Inferior parietal cortex (tissue), 1 donor: ENCODE measurements around the gene BMP10.

ENCODE experiments used
- DNase-seq: peaks from one replicate; pipeline ENCODE4 v3.0.0-alpha.2; 2016; ENCODE audit errors: extremely low spot score

The BMP10 gene, protein sequence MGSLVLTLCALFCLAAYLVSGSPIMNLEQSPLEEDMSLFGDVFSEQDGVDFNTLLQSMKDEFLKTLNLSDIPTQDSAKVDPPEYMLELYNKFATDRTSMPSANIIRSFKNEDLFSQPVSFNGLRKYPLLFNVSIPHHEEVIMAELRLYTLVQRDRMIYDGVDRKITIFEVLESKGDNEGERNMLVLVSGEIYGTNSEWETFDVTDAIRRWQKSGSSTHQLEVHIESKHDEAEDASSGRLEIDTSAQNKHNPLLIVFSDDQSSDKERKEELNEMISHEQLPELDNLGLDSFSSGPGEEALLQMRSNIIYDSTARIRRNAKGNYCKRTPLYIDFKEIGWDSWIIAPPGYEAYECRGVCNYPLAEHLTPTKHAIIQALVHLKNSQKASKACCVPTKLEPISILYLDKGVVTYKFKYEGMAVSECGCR

DNA sequence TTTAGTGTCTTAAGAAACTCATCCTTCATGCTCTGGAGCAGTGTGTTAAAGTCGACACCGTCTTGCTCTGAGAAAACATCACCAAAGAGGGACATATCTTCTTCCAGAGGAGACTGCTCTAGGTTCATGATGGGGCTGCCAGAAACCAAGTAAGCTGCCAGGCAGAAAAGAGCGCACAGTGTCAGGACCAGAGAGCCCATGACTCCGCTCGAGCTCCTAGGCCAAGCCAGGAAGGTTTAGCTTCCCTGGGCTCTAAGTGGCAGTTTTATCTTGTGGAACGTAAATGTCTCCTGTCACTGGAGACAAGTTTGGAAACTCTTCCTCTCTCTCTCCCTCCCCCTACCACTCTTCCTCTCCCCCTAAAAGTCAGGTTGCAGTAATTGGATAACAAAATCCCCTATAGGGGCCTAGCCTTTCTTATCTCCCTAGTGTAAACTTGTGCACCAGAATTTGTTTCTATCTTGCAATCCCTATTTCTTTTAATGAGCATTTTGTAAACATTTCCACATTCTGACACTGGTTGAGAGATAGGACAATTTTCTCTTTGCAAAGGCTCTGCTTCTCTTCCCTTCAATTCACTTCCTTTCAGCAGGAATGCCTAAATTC lies at the start of gene BMP10:
Gene BMP10, minus strand, starts transcription at position 239 of the 606 bp plus-strand sequence. Its CDS starts 39 bp downstream, at position 200.
- DNase-seq: no peak

DNA sequence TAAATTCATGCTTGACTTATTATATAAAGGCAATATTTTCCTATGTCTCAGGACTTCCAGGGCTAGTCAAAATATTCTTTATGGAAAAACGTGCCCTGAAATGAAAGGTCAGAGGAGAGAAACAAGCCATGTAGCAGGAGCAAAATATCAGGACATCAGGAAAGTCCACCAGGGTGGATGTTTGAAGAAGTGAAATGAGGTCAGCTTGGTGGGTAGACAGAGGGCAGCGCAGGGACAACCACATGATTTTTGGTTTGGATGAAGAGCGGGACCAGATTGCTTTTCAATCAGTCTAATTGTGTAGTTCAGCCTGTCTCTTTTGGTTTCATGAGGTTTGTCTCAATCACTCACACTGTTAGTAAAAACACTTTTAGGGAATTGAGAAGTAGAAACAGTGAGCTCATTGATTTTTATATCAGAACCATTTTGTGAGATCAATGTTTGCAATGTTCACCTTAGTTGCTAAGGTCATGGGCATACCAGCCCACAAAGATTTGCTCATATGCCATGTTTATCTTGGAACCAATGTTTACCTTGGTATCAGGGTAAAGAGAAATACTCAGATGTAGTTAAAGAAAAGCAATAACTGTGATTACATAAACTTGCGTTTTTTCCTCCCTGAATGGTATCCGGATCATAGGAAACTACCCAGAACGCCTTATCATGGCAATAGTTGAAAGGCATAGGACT lies 49.4 kb upstream of the BMP10 start:
- DNase-seq: no peak

DNA sequence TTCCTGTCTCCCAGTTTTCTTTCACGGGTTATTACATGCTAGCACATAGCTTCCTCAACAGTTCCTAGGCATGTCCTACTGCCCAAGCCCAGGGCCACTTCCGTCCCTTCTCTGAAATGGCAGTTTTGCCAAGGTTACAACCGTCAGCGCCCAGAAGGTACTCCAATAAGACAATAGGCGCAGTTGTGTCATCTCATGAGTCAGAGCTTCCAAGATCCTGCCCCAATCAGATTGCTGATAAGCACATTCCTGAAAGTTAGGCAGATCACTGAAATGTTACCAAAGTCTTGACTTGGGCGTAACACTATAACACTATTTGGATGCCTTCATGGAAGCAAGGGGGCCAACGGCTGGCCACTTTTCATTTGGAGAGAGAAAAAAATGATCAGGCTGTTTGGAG lies 47.3 kb upstream of the BMP10 start:
- no peak for DNase-seq

DNA sequence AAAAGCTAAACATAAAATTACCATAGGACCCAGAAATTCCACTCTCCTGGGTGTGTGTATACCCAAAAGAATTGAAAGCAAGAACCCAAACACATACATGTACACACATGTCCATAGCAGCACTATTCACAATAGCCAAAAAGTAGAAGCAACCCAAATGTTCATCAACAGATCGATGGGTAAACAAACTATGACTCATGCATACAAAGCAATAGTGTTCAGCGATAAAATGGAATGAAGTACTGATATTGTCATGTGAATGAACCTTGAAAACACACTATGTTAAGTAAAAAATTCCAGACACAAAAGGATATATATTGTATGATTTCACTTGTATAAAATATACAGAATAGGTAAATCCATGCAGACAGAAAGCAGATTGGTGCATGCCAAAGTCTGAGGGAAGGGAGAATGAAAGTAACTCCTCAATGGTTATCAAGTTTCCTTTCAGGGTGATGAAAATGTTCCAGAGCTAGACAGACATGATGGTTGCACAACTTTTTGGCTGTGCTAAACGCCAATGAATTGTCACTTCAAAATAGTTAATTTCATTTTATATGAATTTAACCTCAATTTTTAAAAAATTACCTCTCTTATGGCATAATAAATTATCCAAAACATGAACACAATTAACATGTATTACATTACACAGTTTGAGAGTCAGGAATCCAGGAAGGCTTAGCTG lies 46.0 kb upstream of the BMP10 start:
- DNase-seq: no peak

DNA sequence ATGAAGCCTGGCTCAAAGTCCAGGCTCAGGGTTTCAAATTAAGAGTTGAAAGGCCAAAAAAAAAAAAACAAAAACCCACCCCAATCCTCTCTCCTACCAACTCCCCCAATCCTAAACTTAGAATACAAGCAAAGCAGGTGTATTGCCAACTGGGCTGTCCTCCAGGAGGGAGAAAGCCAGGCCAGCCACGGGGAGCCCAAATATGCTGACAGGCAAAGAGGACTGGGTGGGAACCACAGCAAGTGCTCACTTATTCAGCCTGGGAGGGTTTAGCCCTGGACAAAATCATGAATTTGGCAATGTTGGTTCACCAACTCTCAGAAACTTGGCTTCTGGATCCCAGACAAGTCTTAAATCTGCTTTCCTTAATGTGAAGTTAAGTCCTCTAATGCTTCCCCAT lies 45.0 kb upstream of the BMP10 start:
- DNase-seq: no peak

DNA sequence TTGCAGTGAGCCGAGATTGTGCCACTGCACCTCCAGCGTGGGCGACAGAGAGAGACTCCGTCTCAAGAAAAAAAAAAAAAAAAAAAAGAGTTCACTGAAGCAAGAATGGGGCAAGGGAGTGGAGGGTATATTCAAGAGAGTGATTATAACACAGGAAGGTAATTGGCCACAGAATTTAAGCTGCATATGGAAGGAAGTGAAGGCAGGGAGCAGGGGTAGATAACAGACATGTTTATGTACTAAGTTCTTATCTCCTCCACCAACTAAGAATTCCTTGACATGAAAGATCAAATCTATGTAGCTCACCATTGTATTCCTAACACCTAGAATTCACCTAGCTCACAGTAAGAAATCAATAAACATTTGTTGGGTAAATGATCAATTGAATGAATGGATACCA lies 44.2 kb upstream of the BMP10 start:
- no peak for DNase-seq

DNA sequence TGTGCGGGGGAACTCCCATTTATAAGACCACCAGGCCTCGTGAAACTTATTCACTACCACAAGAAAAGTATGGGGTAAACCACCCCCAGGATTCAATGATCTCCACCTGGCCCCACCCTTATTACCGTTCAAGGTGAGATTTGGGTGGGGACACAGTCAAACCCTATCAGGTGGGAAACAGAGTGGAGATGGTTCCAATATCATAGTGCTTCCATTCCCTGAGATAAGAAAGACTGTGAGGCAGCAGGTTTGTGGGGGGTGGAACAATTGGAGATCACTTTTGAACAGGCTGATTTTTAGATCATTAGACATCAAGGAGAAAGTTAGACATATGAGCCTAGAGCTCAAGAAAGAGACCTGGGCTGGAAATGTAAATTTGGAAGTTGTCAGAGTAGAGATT lies 42.2 kb upstream of the BMP10 start:
- no peak for DNase-seq

DNA sequence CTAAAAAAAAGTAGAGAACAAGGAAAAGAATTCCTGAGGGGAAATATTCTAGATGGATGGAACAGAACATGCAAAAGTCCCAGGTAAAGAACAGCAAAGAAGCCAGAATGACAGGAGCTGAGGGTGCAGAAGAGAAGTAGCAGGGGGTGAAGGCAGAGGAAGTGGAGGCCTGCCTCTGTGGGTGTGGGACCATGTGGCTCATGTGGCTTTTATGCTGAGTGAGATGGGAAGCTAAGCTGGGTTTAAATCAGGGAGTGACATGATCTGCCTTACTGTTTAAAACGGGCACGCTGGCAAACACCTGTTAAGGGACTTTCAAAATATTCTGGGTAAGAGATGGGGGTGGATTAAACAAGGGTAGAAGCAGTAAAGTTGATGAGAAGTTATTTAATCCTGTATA lies 41.5 kb upstream of the BMP10 start:
- no peak for DNase-seq

DNA sequence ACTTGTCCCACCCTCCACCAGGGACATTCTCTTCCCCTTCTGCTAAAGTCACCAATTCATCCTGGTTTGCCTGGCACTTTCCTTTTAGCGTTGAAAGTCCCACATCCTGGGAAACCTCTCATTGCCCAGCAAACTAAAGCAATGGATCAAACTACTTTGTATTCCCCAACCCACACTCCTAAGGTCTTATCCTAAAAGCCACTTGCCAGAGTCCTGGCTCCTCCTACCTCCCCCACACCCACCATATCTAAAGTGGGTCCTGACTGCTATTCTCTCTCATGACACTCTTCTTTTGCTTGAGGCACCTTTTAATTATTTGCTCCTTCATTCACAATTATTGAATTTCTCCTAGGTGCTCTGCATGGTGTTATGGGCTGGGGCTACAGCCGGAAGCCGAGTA lies 40.9 kb upstream of the BMP10 start:
- DNase-seq: no peak

DNA sequence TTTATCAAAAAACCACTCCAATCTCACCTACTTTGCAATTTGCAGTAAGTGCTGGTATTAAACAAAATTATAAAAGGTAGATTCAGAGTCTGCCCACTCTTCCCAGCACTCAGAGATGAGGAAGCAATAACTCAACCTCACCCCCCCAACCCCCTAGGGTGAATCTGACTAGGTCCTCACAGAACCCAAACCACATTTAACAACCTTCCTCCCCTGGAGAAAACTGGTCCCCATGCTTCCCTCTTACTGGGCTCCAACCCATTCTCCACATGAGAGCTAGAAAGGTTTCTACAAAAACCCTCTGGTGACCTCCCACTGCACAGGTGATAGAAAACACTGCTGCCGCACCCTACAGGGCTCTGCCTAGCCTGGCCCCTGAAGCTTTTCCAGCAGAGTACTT lies 40.5 kb upstream of the BMP10 start:
- DNase-seq: no peak

DNA sequence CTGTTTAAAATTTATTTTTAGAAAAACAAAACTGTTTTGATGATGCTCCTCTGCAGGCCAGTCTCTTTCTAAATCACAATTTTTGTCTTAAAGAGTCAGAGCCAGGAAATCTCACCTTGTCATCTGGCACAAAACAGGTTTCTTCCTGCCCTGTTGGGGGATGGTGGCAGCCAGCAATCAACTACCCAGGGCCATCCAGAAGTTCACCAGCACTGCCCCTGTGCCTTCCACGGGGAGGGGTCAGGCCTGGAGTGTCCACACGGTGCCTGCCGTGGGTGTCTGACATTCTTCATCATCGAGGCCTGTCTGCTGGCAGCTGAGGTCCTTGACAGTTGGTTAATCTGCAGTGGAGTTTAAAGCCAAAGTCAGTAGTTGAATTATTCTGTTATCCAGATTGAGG lies 40.0 kb upstream of the BMP10 start:
- no peak for DNase-seq

DNA sequence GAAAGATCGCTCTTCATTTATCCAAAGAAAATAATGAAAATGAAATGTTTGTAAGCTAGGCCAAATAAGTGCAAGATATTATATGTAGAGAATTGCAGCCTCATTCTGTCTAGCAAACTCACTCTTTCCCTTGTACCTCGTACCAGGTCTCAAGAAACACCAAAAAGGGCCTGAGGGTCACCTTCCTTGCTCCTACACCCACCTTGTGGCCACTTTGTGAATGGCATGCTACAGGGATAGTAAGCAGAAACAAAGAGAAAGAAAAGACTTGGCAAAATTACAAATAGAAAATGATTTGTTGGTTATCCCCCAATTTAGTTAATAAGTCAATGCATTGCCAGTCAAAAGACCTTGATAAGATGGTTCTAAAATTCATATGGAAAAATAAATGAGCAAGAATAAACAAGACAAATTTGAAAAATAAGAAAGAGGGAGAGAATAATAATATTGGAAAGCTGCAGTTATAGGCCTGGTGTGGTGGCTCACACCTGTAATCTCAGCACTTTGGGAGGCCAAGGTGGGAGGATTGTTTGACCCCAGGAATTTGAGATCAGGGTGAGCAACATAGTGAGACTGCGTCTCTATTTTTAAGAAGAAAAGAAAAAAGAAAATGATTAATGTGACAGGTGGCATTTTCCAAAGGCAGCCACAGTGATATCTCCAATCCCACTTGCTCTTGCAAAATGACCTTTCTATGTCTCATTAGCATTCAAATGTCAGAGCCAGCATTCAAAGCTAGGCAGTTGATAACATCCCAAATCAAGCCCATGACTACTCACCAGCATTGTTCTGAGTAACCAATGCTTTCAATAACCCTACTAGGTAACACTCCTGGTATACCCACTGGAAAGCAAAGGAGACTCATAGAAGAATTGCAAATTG lies 38.8 kb upstream of the BMP10 start:
- peak; percentile 81 for DNase-seq

DNA sequence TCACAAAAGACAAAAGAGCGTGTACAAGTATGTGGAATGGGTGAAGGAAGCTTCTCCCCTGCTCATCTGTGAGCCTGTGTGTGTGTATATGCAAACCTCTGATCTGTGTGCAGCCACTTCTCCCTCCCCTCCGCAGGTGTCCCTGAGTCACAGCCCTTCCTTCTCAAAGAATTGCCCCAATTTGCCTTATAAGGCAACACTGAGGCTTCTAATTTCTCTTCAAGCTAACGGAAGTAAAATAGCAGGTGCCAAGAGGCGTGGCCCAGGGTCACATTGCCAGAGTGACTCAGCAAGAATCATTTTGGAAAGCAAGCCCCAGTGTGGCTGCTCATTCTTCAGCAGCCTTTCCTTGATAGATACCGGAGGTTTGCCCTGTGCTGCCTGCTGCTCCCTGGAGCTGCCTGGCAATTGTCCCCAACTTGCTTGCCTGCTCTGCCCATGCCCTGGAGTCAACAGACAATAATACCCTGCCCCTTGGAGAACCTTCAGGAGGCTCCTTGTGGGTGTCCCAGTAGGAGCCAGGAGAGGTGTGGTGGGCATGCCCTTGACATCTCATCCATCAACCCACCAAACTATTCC lies 37.3 kb upstream of the BMP10 start:
- DNase-seq: peak; percentile 22

DNA sequence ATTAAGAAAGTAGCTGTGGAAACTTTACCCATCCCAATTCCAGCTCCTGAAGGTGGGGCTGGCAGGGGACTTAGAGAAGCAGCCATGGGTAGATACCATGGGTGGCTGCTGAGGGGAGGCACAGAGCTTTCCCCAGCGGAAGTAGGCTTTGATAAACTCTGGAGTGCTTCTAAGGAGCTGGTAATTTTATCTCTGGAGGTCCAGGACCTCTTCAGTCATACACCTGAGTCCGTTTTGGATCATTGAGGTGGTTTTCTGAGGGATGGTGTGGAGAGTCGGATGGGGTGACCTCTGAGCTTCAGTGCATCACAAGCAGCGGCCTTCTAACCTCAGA lies 36.7 kb upstream of the BMP10 start:
- DNase-seq: no peak

DNA sequence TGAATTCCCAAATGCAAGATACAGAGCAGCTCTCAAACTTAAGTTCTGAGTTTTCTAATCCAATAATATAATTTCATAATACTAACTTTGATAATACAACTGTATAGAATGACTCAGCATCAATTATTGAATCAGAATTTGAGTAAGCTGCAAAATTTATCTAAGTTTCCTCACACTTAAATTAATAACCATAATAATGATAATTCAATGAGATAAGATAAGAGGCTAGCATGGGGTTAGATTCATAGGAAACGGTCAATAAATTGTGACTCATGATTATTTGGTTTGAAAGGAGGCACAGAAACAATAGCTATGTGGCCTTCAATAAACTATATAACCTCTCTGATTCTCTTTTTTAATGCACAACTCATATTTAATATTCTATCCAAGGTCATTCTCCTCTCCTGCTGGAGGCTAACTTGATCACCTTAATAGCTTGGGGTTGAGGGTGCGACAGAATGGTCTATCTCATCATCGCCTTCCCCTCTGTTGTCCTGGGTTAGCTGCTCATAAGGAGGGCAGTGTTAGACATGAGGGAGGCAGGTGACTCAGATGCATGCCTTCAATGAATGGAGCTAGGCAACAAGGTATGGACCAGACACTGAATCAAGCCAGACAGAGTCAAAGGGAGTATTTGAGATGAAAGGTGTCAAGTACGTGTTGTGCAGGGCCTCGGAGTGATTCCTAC lies 36.2 kb upstream of the BMP10 start:
- DNase-seq: no peak

DNA sequence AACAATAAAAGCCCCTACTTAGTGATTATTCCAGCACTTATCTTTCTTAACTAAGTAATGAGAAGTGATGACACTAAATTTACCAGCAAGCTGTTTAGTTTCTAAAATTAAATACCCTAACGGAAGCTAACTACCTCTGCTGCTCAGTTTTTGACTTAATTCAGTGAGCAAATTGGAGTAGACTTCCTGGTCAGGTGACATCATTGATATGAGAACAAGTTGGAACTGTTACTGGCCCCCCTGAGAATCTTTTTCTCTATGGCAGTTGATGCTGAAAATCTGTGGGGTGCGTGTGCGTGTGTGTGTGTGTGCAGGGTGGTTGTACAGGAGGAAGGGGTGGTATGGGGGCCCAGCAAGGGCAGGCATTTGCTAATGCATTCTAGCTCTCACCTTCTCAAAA lies 35.5 kb upstream of the BMP10 start:
- no peak for DNase-seq

DNA sequence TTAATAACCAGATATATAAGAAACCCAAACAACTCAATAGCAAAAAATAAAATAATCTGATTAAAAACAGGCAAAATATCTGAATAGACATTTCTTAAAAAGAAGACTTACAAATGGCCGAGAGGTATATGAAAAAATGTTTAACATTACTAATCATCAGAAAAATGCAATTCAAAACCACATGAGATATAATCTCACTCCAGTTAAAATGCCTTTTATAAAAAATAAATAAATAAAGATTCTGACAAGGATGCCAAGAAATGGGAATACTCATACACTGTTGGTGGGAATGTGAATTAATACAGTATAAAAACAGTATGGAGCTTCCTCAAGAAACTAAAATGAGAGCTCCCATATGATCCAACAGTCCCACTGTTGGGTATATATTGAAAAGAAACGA lies 33.9 kb upstream of the BMP10 start:
- DNase-seq: no peak

DNA sequence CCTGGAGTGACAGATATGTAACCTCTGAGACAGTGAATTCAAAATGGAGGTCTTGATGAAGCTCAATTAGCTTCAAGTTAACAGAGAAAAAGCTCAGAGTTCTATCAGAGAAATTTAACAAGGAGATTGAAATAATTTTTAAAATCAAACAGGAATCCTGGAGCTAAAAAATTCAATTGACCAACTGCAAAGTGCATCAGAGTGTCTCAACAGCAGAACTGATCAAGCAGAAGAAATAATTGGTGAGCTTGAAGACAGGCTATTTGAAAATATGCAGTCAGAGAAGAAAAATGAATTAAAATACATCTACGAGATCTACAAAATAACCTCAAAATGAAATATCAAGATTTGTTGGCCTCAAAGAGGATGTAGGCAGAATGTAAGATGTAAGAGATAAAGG lies 30.4 kb upstream of the BMP10 start:
- no peak for DNase-seq

DNA sequence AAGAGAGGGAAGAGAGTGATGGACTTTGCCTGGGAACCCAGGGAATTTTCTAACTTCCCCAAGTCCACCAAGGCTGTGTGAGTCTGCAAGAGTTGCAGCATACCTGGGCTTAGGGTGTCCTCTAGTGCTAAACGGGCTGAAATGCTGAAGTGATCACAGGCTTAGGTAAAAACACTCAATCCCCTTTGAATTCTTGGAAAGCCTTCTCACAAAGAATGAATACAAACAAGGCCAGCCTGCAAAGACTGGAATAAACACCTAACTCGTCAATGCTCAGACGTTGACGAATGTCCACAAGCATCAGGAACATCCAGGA lies 30.0 kb upstream of the BMP10 start:
- no peak for DNase-seq

DNA sequence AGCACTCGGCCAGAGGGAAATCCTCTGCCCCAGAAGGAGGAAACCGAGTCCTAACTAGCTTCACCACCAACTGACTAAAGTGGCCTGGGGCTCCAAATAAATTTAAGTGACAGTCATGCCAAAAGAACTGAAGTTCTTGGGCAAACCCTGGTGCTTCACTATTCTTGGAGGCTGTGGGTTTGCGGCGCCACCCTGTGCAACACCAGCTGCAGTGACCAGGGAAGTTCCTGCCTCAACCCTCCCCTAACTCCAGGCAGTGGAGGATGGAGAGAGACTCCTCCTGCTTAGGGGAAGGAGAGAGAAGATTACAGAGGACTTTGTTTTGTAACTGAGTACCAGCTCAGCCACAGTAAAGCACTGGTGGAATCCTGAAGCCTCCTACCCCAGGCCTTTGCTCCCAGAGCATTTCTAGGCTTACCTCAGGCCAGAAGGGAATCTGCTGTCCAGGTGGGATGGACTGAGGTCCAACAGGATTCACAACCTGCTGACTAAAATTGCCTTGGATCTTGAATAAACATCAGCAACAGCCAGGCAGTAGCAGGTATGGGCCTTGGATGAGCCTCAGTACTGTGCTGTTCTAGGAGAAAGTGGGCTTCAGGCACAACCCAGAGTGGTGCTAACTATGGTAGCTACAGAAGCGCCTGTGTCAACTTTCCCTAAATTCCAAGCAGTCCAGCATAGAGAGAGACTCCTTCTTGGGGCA lies 29.4 kb upstream of the BMP10 start:
- no peak for DNase-seq
